GM10248 (cell line): ENCODE data around the gene CDC20.
"Not testable (repeated sequence)": the region's sequence is repeated elsewhere in the genome, so short reads cannot be mapped to it uniquely, and the experiment has no call there.

Source experiments
- CTCF ChIA-PET: fragments of 300-600 bp; sonication (Branson Sonifier 250); formaldehyde crosslinking; extraction: SDS; loops from one replicate; lab custom pipeline; 2021; ENCODE audit warnings: antibody characterized with exemption; lab: Yijun Ruan, JAX
- POLR2A ChIA-PET: fragments of 350-650 bp; sonication (Branson Sonifier 250); formaldehyde crosslinking; extraction: SDS; loops from one replicate; lab custom pipeline; 2020; ENCODE audit warnings: antibody characterized with exemption; lab: Yijun Ruan, JAX
- DNase-seq: peaks from one replicate; pipeline ENCODE4 v3.0.0; 2012; ENCODE audit errors: extremely low spot score
- CTCF ChIP-seq: IDR thresholded peaks from 2 replicates; pipeline ENCODE4 v1.5.1; 2012; ENCODE audit warnings: mild to moderate bottlenecking, low read depth; ENCODE audit errors: extremely low read depth, missing control alignments, control extremely low read depth

CDC20 gene

GRCh38 chr1:43367904-43368645 is 9.3 kb downstream of the CDC20 start, which contains the start of gene ELOVL1:
TSS of gene ELOVL1 (minus strand) at chr1:43368011. CDS start at chr1:43365609, 2,402 bp downstream.
- DNase-seq = peak; percentile 97
- ChIA-PET CTCF (interaction anchor here (0.9 to 2.7 kb wide), 8 partner anchors 8 to 141 kb away, joined by 3 to 11 read pairs (median 4); partner anchors contain the start of gene CDC20), POLR2A (interaction anchor here (0.5 to 2.0 kb wide), 9 partner anchors 9 to 1536 kb away, joined by 3 to 13 read pairs (median 3); partner anchors contain the start of genes CDC20, HYI and KDM4A)
- peak; percentile 24 for TF ChIP-seq CTCF

- no peak for TF ChIP-seq CTCF
- DNase-seq = no peak
- POLR2A ChIA-PET = interaction anchor here (0.6 to 1.4 kb wide), 3 partner anchors 10 to 73 kb away, joined by 3 to 6 read pairs (median 4); partner anchors contain the start of gene CDC20
- CTCF ChIA-PET = interaction anchor here (0.9 to 2.7 kb wide), 8 partner anchors 9 to 142 kb away, joined by 3 to 11 read pairs (median 4); partner anchors contain the start of gene CDC20
Observed at GRCh38 chr1:43368646-43369020, 9.9 kb downstream of the CDC20 start.

GRCh38 chr1:43369779-43370178 is 11.0 kb downstream of the CDC20 start:
- ChIA-PET CTCF (interaction anchor here (0.8 kb wide), 1 partner anchor 9 kb away, joined by 4 read pairs; no protein-coding TSS in a partner anchor), POLR2A (interaction anchor here (0.6 to 0.7 kb wide), 2 partner anchors 32 to 40 kb away, joined by 5 to 7 read pairs; partner anchors contain the start of gene MPL)
- not testable (repeated sequence) for DNase-seq

- TF ChIP-seq CTCF = no peak
- no peak for DNase-seq
- ChIA-PET CTCF (no interaction called here), POLR2A (interaction anchor here (0.6 to 0.7 kb wide), 2 partner anchors 33 to 41 kb away, joined by 5 to 7 read pairs; partner anchors contain the start of gene MPL)
Observed at GRCh38 chr1:43370564-43370963, 11.8 kb downstream of the CDC20 start.

- DNase-seq = no peak
- ChIA-PET CTCF (no interaction called here), POLR2A (no interaction called here)
- TF ChIP-seq CTCF = no peak
Observed at GRCh38 chr1:43372172-43372571, 13.4 kb downstream of the CDC20 start.

- ChIA-PET CTCF (interaction anchor here (1.2 kb wide), 1 partner anchor 15 kb away, joined by 3 read pairs; no protein-coding TSS in a partner anchor), POLR2A (no interaction called here)
- DNase-seq = no peak
- no peak for TF ChIP-seq CTCF
Observed at GRCh38 chr1:43373066-43373940, 14.5 kb downstream of the CDC20 start.
